SK-N-SH (cell line): ENCODE results near the gene QKI. TPM values are rescaled to one million over a fixed set of nuclear protein-coding genes. Genes with fewer than 3 reads are reported as not detected.

Source experiments
- CTCF ChIA-PET: fragments of 300-600, 350-600 bp; formaldehyde crosslinking; extraction: SDS; loops from one replicate; lab custom pipeline; 2021; lab: Yijun Ruan, JAX
- POLR2A ChIA-PET: fragments of 350-600 bp; sonication (Branson Sonifier 250); formaldehyde crosslinking; extraction: SDS; loops from one replicate; lab custom pipeline; 2020; ENCODE audit warnings: antibody characterized with exemption, inconsistent platforms; lab: Yijun Ruan, JAX
- DNase-seq: peaks from one replicate; pipeline ENCODE4 v3.0.0; 2012
- H2AFZ ChIP-seq: fragments of 200-600 bp; sonication (generic); 2 replicates; pipeline ENCODE4 v1.8.1; 2016; ENCODE audit warnings: antibody characterized with exemption, mild to moderate bottlenecking, low read depth
- H3F3A ChIP-seq: fragments of 200-600 bp; sonication (generic); replicated peaks from 2 replicates; pipeline ENCODE3; 2016; ENCODE audit warnings: antibody characterized with exemption, mild to moderate bottlenecking; ENCODE audit not compliant: insufficient read depth
- H3K27ac ChIP-seq, 2 experiments: fragments of 200-500 bp in 1 of 2; fragments of 200-600 bp in 1 of 2; sonication (Bioruptor generic) in 1 of 2; sonication (generic), shearing (Covaris generic) in 1 of 2; 2 replicates each; pipeline versions ENCODE4 v1.5.1 to v1.6.1; 2014 to 2016; ENCODE audit warnings: low read depth in 2 of 2, inconsistent platforms in 1 of 2, low read length in 1 of 2, mild to moderate bottlenecking in 1 of 2, mixed read lengths in 1 of 2
- H3K27me3 ChIP-seq: fragments of 200-600 bp; sonication (generic), shearing (Covaris generic); 2 replicates; pipeline ENCODE4 v1.6.1; 2016; ENCODE audit warnings: mixed run types; ENCODE audit not compliant: insufficient read depth
- H3K36me3 ChIP-seq, 2 experiments: fragments of 200-500 bp in 1 of 2; fragments of 200-600 bp in 1 of 2; sonication (Bioruptor generic) in 1 of 2; sonication (generic) in 1 of 2; replicated peaks in 1 of 2; 2 replicates each; pipeline versions ENCODE3 to v1.5.1; 2014 to 2016; ENCODE audit warnings: low read length in 1 of 2, mild to moderate bottlenecking in 1 of 2; ENCODE audit not compliant: insufficient read depth in 2 of 2, control insufficient read depth in 1 of 2
- H3K4me1 ChIP-seq, 2 experiments: fragments of 200-500 bp in 1 of 2; fragments of 200-600 bp in 1 of 2; sonication (Bioruptor generic) in 1 of 2; sonication (generic), shearing (Covaris generic) in 1 of 2; 2 replicates each; pipeline versions ENCODE4 v1.5.1 to v1.6.1; 2014 to 2016; ENCODE audit warnings: low read depth in 1 of 2, low read length in 1 of 2, mixed run types in 1 of 2; ENCODE audit not compliant: insufficient read depth in 2 of 2, control insufficient read depth in 1 of 2
- H3K4me2 ChIP-seq: fragments of 200-600 bp; sonication (generic), shearing (Covaris generic); 2 replicates; pipeline ENCODE4 v1.6.1; 2017; ENCODE audit warnings: mixed run types
- H3K4me3 ChIP-seq, 2 experiments: fragments of 200-500 bp in 1 of 2; fragments of 200-600 bp in 1 of 2; sonication (Bioruptor generic) in 1 of 2; sonication (generic), shearing (Covaris generic) in 1 of 2; 2 replicates each; pipeline versions ENCODE4 v1.5.1 to v1.8.1; 2014 to 2016; ENCODE audit warnings: low read depth in 2 of 2, inconsistent platforms in 1 of 2, low read length in 1 of 2, mild to moderate bottlenecking in 1 of 2, mixed read lengths in 1 of 2, moderate library complexity in 1 of 2
- H3K79me2 ChIP-seq: fragments of 200-600 bp; sonication (generic); 2 replicates; pipeline ENCODE4 v1.8.1; 2017; ENCODE audit warnings: mild to moderate bottlenecking; ENCODE audit not compliant: insufficient read depth
- H3K9ac ChIP-seq: fragments of 200-600 bp; sonication (generic); 2 replicates; pipeline ENCODE4 v1.6.1; 2017; ENCODE audit warnings: mixed run types
- H3K9me2 ChIP-seq: fragments of 200-600 bp; sonication (generic); 2 replicates; pipeline ENCODE4 v1.6.1; 2017; ENCODE audit warnings: mixed run types
- H3K9me3 ChIP-seq: fragments of 200-600 bp; sonication (generic); 2 replicates; pipeline ENCODE4 v1.6.1; 2017; ENCODE audit warnings: mixed run types, mild to moderate bottlenecking, moderate library complexity
- H4K20me1 ChIP-seq: fragments of 200-600 bp; sonication (generic); 2 replicates; pipeline ENCODE4 v1.6.1; 2017; ENCODE audit warnings: mild to moderate bottlenecking, mixed run types; ENCODE audit not compliant: insufficient read depth
- CHD2 ChIP-seq: fragments of 150-350 bp; IDR thresholded peaks from 2 replicates; pipeline ENCODE4 v1.6.1; 2018; ENCODE audit warnings: low read length; ENCODE audit not compliant: partially characterized antibody
- EP300 ChIP-seq, 2 experiments: IDR thresholded peaks; 2 replicates each; pipeline versions ENCODE4 v1.4.0 to v1.6.1; 2012; ENCODE audit warnings: borderline replicate concordance in 1 of 2, low read depth in 1 of 2, low read length in 1 of 2
- FOXJ3 ChIP-seq: sonication (generic); formaldehyde crosslinking; IDR thresholded peaks from 2 replicates; pipeline ENCODE4 v1.5.1; 2020; ENCODE audit warnings: mild to moderate bottlenecking, missing genetic modification reagents
- GABPA ChIP-seq: IDR thresholded peaks from 2 replicates; pipeline ENCODE4 v1.4.0; 2012; ENCODE audit warnings: low read depth, mild to moderate bottlenecking
- IRF3 ChIP-seq: fragments of 150-350 bp; IDR thresholded peaks from 2 replicates; pipeline ENCODE4 v1.6.1; 2016; ENCODE audit warnings: mild to moderate bottlenecking, low read depth, low read length
- JUND ChIP-seq: IDR thresholded peaks from 2 replicates; pipeline ENCODE4 v1.4.0; 2012
- MAX ChIP-seq: IDR thresholded peaks from 2 replicates; pipeline ENCODE4 v1.4.0; 2012; ENCODE audit warnings: low read depth
- MXI1 ChIP-seq: IDR thresholded peaks from 2 replicates; pipeline ENCODE4 v1.6.1; 2012; ENCODE audit warnings: mild to moderate bottlenecking, low read depth, low read length, improper control_type of control experiment
- NFIC ChIP-seq: IDR thresholded peaks from 2 replicates; pipeline ENCODE4 v1.4.0; 2012; ENCODE audit warnings: borderline replicate concordance
- NRF1 ChIP-seq: IDR thresholded peaks from 2 replicates; pipeline ENCODE4 v1.6.1; 2012; ENCODE audit warnings: low read depth, mild to moderate bottlenecking, low read length
- SIN3A ChIP-seq: IDR thresholded peaks from 2 replicates; pipeline ENCODE4 v1.6.1; 2012; ENCODE audit warnings: low read depth, mild to moderate bottlenecking, low read length, moderate library complexity, borderline replicate concordance
- TAF1 ChIP-seq: IDR thresholded peaks from 2 replicates; pipeline ENCODE4 v1.6.1; 2012; ENCODE audit warnings: low read depth, mild to moderate bottlenecking, low read length, moderate library complexity, borderline replicate concordance
- USF2 ChIP-seq: fragments of 150-350 bp; IDR thresholded peaks from 2 replicates; pipeline ENCODE4 v1.6.1; 2017; ENCODE audit warnings: antibody characterized with exemption, low read length, low read depth, borderline replicate concordance
- YY1 ChIP-seq: IDR thresholded peaks from 2 replicates; pipeline ENCODE4 v1.4.0; 2012; ENCODE audit warnings: low read depth, mild to moderate bottlenecking
- ZBTB33 ChIP-seq: IDR thresholded peaks from 2 replicates; pipeline ENCODE4 v1.4.0; 2012; ENCODE audit warnings: low read depth, borderline replicate concordance
- WGBS: methylation state at CpG from one replicate; pipeline ENCODE4 v1.1.6; 2017; ENCODE audit warnings: low lambda C conversion rate; 5-methylcytosine and 5-hydroxymethylcytosine counted together
- polyA plus RNA-seq, 3 experiments: library from polyadenylated mRNA; depleted of rRNA; stranded (reverse); fragments of >200 nt; gene quantifications; 2 replicates each; pipeline ENCODE4 v1.2.3, GENCODE V29; 2012
- TF ChIP-seq, protein P1 (sequence below): IDR thresholded peaks from 2 replicates; pipeline ENCODE4; 2012
- TF ChIP-seq, protein P2 (sequence below): IDR thresholded peaks from 2 replicates; pipeline ENCODE4 v1.4.0; 2012; ENCODE audit warnings: low read depth, borderline replicate concordance

The QKI gene
- polyA plus RNA-seq, 1 of the 3 experiments (the other 2 are of a cell fraction), result 51.1 TPM

GRCh38 chr6:163415620-163416556 lies 1.4 kb downstream of the QKI start:
- H4K20me1 ChIP-seq, result peaks cover 40% of the 10 kb centered on the region
- H3K79me2 ChIP-seq, result peaks cover 58% of the 10 kb centered on the region
- no peaks in the 10 kb centered on the region for H3K9me2 ChIP-seq
- H3K9me3 ChIP-seq, result no peaks in the 10 kb centered on the region
- CTCF ChIA-PET, result interaction anchor here (0.6 to 3.4 kb wide), 8 partner anchors 11 to 1512 kb away, joined by 3 to 13 read pairs (median 4); no protein-coding TSS in a partner anchor
- H3K4me1 ChIP-seq, result peaks cover 9 to 25% of the 10 kb centered on the region in 2 experiments; a peak in 2 of 4 replicates
- TF ChIP-seq TAF1 (0 out of 2 replicates have a peak, but pooled peaks have one; percentile 9), SIN3A (no peak; the same call in 1 of the 2 replicates), ZBTB33 (peak; percentile 79), CHD2 (peak; percentile 82)
- H3K36me3 ChIP-seq, result no peaks in the 10 kb centered on the region
- H2AFZ ChIP-seq, result no peak overlapping the region; the same call in 1 of the 2 replicates
- H3K27me3 ChIP-seq, result no peaks in the 10 kb centered on the region
- H3K4me3 ChIP-seq, result peak overlapping the region; percentile 87 to 89
- under 1% methylated on average over 36 of the region's 63 CpGs for WGBS
- peaks cover 14% of the 10 kb centered on the region for H3F3A ChIP-seq
- peak; percentile 64 for DNase-seq
- peak overlapping the region; percentile 82 for H3K4me2 ChIP-seq
- peak overlapping the region; percentile 82 to 95 for H3K27ac ChIP-seq
- H3K9ac ChIP-seq, result peak overlapping the region; percentile 94
- POLR2A ChIA-PET, result no interaction called here

DNA sequence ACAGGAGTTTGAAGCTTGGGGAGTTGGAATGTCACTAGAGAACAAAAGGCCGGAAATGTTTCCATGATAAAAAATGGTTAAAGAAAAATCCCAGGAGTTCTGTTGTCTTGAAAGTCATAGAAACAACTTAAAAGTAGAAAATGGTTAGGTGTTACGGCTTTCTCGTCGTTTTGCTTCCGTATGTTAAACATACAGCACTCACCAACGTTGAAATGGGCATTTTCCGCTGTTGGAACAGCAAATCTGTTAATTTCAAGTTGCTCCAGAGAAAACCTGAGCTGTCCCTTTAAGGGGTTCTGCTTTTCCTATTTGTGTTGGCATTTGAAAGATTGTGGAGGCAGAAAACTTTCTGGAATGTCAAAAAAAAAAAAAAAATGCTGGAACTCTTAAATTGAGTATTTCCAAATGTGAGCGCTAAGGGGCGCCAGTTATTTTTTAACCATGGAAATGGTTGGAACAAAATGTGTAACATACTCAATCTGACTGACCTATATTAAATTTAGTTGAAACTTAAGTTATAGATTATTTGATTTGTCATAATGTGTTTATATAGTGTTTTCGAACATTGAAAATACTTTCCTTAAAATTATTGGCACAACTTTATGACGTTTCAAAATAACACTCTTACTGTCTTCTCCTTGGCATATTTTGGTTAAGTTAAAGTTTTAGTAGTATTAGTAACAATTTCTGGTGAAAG lies 2.2 kb downstream of the QKI start:
- peaks cover 11 to 26% of the 10 kb centered on the region in 2 experiments; a peak in 2 of 4 replicates for H3K4me1 ChIP-seq
- POLR2A ChIA-PET, result no interaction called here
- H3K9ac ChIP-seq, result peak overlapping the region; percentile 94
- H2AFZ ChIP-seq, result no peak overlapping the region
- H4K20me1 ChIP-seq, result peaks cover 48% of the 10 kb centered on the region
- peaks cover 66% of the 10 kb centered on the region for H3K79me2 ChIP-seq
- no peaks in the 10 kb centered on the region for H3K9me3 ChIP-seq
- H3K27ac ChIP-seq, result peak overlapping the region; percentile 76 to 82
- peaks cover 14% of the 10 kb centered on the region for H3F3A ChIP-seq
- CTCF ChIA-PET, result interaction anchor here (0.6 to 3.4 kb wide), 9 partner anchors 10 to 1511 kb away, joined by 3 to 13 read pairs (median 3); no protein-coding TSS in a partner anchor
- 3% methylated on average over 11 of the region's 11 CpGs for WGBS
- DNase-seq, result no peak
- H3K4me2 ChIP-seq, result peak overlapping the region; percentile 82
- H3K4me3 ChIP-seq, result peak overlapping the region; percentile 87 to 89
- H3K9me2 ChIP-seq, result no peaks in the 10 kb centered on the region
- H3K36me3 ChIP-seq, result peaks cover 0 to under 1% of the 10 kb centered on the region in 2 experiments
- H3K27me3 ChIP-seq, result no peaks in the 10 kb centered on the region
- TF ChIP-seq FOXJ3 (CRISPR knock-in tag) (no peak), NRF1 (no peak), NFIC (peak; percentile 70), EP300 (IDR thresholded peaks at IDR 0.05; ENCODE audit: borderline replicate concordance in 1 of 2, low read depth in 1 of 2, low read length in 1 of 2) (0 out of 4 replicates have a peak, but pooled peaks of 1 of the 2 experiments have one; percentile 22), IRF3 (no peak), CHD2 (no peak), MAX (peak; percentile 51; the same call in 1 of the 2 replicates), JUND (no peak), MXI1 (no peak), USF2 (no peak), GABPA (no peak), YY1 (0 out of 2 replicates have a peak, but pooled peaks have one; percentile 22)
- TF ChIP-seq, protein P1, sequence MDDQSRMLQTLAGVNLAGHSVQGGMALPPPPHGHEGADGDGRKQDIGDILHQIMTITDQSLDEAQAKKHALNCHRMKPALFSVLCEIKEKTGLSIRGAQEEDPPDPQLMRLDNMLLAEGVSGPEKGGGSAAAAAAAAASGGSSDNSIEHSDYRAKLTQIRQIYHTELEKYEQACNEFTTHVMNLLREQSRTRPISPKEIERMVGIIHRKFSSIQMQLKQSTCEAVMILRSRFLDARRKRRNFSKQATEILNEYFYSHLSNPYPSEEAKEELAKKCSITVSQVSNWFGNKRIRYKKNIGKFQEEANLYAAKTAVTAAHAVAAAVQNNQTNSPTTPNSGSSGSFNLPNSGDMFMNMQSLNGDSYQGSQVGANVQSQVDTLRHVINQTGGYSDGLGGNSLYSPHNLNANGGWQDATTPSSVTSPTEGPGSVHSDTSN, result no peak
- TF ChIP-seq, protein P2, sequence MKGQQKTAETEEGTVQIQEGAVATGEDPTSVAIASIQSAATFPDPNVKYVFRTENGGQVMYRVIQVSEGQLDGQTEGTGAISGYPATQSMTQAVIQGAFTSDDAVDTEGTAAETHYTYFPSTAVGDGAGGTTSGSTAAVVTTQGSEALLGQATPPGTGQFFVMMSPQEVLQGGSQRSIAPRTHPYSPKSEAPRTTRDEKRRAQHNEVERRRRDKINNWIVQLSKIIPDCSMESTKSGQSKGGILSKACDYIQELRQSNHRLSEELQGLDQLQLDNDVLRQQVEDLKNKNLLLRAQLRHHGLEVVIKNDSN, result no peak
